ENCODE data around the gene GFPT1. TPM values are rescaled to one million over a fixed set of nuclear protein-coding genes. Genes with fewer than 3 reads are reported as not detected.
A peak's percentile ranks its signal among the peaks of the same experiment; 100 is the strongest.

GFPT1 gene
- total and polyA plus RNA-seq, 12 donors = 5.5 to 96.5 (median 29.0) TPM

- TF ChIP-seq POLR2A (IDR thresholded peaks at IDR 0.05) = no peak
- TF ChIP-seq, protein P1, sequence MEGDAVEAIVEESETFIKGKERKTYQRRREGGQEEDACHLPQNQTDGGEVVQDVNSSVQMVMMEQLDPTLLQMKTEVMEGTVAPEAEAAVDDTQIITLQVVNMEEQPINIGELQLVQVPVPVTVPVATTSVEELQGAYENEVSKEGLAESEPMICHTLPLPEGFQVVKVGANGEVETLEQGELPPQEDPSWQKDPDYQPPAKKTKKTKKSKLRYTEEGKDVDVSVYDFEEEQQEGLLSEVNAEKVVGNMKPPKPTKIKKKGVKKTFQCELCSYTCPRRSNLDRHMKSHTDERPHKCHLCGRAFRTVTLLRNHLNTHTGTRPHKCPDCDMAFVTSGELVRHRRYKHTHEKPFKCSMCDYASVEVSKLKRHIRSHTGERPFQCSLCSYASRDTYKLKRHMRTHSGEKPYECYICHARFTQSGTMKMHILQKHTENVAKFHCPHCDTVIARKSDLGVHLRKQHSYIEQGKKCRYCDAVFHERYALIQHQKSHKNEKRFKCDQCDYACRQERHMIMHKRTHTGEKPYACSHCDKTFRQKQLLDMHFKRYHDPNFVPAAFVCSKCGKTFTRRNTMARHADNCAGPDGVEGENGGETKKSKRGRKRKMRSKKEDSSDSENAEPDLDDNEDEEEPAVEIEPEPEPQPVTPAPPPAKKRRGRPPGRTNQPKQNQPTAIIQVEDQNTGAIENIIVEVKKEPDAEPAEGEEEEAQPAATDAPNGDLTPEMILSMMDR (IDR thresholded peaks at IDR 0.05) = no peak
- no peak for DNase-seq
- WGBS, 4 donors = 60 to 72% (median 70%) methylated on average over 3 of the region's 3 CpGs
- no peaks in the 10 kb centered on the region for H3K9me3 ChIP-seq (replicated peaks in 1 of 3)
- H3K4me3 ChIP-seq = no peak overlapping the region
- H3K27me3 ChIP-seq = no peaks in the 10 kb centered on the region
- intact Hi-C loops (cut with DNase I) = no loop called here
- peaks cover 7 to 19% of the 10 kb centered on the region in 2 donors for H3K4me1 ChIP-seq (replicated peaks in 1 of 2)
- no peaks in the 10 kb centered on the region for H3K36me3 ChIP-seq (replicated peaks in 1 of 2)
- no peak overlapping the region for H3K27ac ChIP-seq
Observed at GRCh38 chr2:69390001-69390400, 3.0 kb upstream of the GFPT1 start.

DNA sequence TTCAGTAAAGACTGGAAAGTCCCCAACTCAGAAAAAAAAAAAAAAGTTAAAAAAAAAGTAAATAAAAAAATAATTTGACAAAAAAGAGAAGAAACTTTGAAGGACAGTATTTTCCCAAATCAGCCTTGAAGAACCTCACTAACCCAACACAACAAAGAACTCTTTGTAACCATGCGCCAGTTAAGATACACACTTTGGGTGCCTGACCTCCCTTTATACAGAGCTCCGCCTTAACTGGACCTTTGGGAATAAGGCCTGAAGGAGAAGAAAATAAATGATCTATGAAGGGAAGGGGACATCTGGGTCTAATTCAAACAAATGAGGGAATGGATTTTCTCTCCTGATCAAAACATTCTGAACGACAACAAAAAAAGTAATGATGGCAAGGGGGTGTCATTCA is 2.2 kb upstream of the GFPT1 start:
- no peaks in the 10 kb centered on the region for H3K9me3 ChIP-seq (replicated peaks in 1 of 3)
- peaks cover 7 to 25% of the 10 kb centered on the region in 2 donors for H3K4me1 ChIP-seq (replicated peaks in 1 of 2)
- TF ChIP-seq, protein P1 (IDR thresholded peaks at IDR 0.05) = no peak
- no peak for TF ChIP-seq POLR2A (IDR thresholded peaks at IDR 0.05)
- no peak for DNase-seq
- 93 to 97% (median 95%) methylated on average over 3 of the region's 3 CpGs for WGBS, 4 donors
- H3K27ac ChIP-seq = no peak overlapping the region
- no peaks in the 10 kb centered on the region for H3K27me3 ChIP-seq
- intact Hi-C loops (cut with DNase I) = no loop called here
- H3K36me3 ChIP-seq (replicated peaks in 1 of 2) = no peaks in the 10 kb centered on the region
- H3K4me3 ChIP-seq = no peak overlapping the region

DNA sequence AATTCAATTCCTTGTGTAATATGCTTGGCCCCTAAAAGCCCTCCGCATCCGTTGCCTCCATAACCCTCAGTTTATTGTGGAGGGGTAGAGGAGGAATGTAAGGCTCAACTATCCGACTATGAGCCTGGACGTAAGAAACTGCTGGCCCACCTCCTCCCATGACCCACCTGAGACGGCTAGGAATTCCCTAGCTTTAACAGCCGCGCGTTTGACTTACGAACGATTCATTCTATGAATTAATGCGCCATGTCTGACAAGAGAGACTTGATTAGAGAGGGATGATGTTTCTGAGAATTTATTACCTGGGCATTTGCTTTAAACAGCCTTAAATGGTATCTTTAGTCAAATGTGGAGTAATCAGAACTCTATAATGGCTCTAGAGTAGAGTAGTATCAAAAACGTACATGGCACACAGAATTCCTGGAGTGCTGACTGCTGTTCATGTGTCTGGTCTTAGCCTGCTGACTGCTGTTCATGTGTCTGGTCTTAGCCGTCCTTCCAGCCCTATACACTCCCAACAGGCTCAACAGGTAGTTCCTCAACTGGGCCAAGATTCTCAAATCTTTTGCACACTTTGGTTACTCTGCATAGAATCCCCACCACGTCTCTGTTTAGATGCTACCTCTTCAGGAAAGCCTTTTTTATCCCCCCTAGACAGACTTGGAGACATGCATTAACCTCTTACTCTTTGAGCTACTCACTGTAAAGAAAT is 899 bp upstream of the GFPT1 start:
- H3K27ac ChIP-seq = peak overlapping the region in 3 of 5 donors; percentile 66 to 90 (median 84)
- no peaks in the 10 kb centered on the region for H3K36me3 ChIP-seq (replicated peaks in 1 of 2)
- H3K27me3 ChIP-seq = no peaks in the 10 kb centered on the region
- no peaks in the 10 kb centered on the region for H3K9me3 ChIP-seq (replicated peaks in 1 of 3)
- intact Hi-C loops (cut with DNase I) = no loop called here
- peaks cover 7 to 30% of the 10 kb centered on the region in 2 donors for H3K4me1 ChIP-seq (replicated peaks in 1 of 2)
- H3K4me3 ChIP-seq = peak overlapping the region in 1 of 4 donors; percentile 81
- WGBS, 4 donors = 61 to 74% (median 70%) methylated on average over 14 of the region's 14 CpGs
- DNase-seq = no peak
- no peak for TF ChIP-seq POLR2A (IDR thresholded peaks at IDR 0.05)
- TF ChIP-seq, protein P1 (IDR thresholded peaks at IDR 0.05) = no peak

GRCh38 chr2:69386360-69386759 is 667 bp downstream of the GFPT1 start:
- peak overlapping the region in 2 of 4 donors; percentile 71 to 81 for H3K4me3 ChIP-seq
- WGBS, 4 donors = 3 to 10% (median 7%) methylated on average over 6 of the region's 6 CpGs
- H3K4me1 ChIP-seq (replicated peaks in 1 of 2) = peaks cover 7 to 30% of the 10 kb centered on the region in 2 donors
- no peaks in the 10 kb centered on the region for H3K27me3 ChIP-seq
- H3K27ac ChIP-seq = peak overlapping the region in 3 of 5 donors; percentile 66 to 90 (median 84)
- no peak for DNase-seq
- no peaks in the 10 kb centered on the region for H3K36me3 ChIP-seq (replicated peaks in 1 of 2)
- no peaks in the 10 kb centered on the region for H3K9me3 ChIP-seq (replicated peaks in 1 of 3)
- TF ChIP-seq, protein P1 (IDR thresholded peaks at IDR 0.05) = no peak
- TF ChIP-seq POLR2A (IDR thresholded peaks at IDR 0.05) = no peak
- intact Hi-C loops (cut with DNase I) = no loop called here

Data from adrenal gland (tissue), 12 donors.